Common myeloid progenitor, CD34-positive (primary cell): ENCODE data around the gene NEXN.

Experiments
- CTCF ChIA-PET: fragments of 350-600 bp; sonication (Branson Sonifier 250); formaldehyde crosslinking; loops from one replicate; lab custom pipeline; 2021; ENCODE audit warnings: antibody characterized with exemption; lab: Charles Lee
- POLR2A ChIA-PET: fragments of 350-600 bp; sonication (Branson Sonifier 250); formaldehyde crosslinking; loops from one replicate; lab custom pipeline; 2021; ENCODE audit warnings: antibody characterized with exemption; lab: Charles Lee
- DNase-seq, 3 donors: peaks; one replicate each; pipeline versions ENCODE4 v3.0.0 to v3.0.0-alpha.2; 2013
- H3K27ac ChIP-seq, 2 experiments: 1 replicate in 1 of 2; 2 replicates in 1 of 2; pipeline ENCODE4 v1.7.0; 2013; ENCODE audit warnings: inconsistent platforms in 2 of 2, low read length in 2 of 2, mild to moderate bottlenecking in 2 of 2, low read depth in 1 of 2, moderate library complexity in 1 of 2; ENCODE audit not compliant: severe bottlenecking in 2 of 2, insufficient read depth in 1 of 2, poor library complexity in 1 of 2
- H3K27me3 ChIP-seq, 5 experiments: replicated peaks in 2 of 5; 1 replicate in 3 of 5; 2 replicates in 2 of 5; pipeline versions ENCODE4 v1.6.1 to v1.7.0; 2013; ENCODE audit warnings: low read length in 4 of 5, mild to moderate bottlenecking in 2 of 5, moderate library complexity in 2 of 5, inconsistent platforms in 1 of 5; ENCODE audit not compliant: insufficient read depth in 5 of 5, control insufficient read depth in 4 of 5
- H3K36me3 ChIP-seq, 4 experiments: 1 replicate in 2 of 4; 2 replicates in 2 of 4; pipeline versions ENCODE4 v1.6.1 to v1.7.0; 2013; ENCODE audit warnings: low read length in 3 of 4, control low read depth in 1 of 4, mild to moderate bottlenecking in 1 of 4; ENCODE audit not compliant: control insufficient read depth in 4 of 4, insufficient read depth in 4 of 4
- H3K4me1 ChIP-seq, 4 experiments: 1 replicate in 3 of 4; 2 replicates in 1 of 4; pipeline versions ENCODE4 v1.6.1 to v1.7.1; 2013; ENCODE audit warnings: low read length in 3 of 4, mild to moderate bottlenecking in 3 of 4, control low read depth in 1 of 4, inconsistent platforms in 1 of 4, moderate library complexity in 1 of 4; ENCODE audit not compliant: control insufficient read depth in 4 of 4, insufficient read depth in 4 of 4; ENCODE audit errors: control extremely low read depth in 1 of 4
- H3K4me3 ChIP-seq, 7 experiments: 1 replicate in 4 of 7; 2 replicates in 3 of 7; pipeline versions ENCODE4 v1.5.1 to v1.7.0; 2013; ENCODE audit warnings: mild to moderate bottlenecking in 7 of 7, low read length in 6 of 7, moderate library complexity in 6 of 7, inconsistent platforms in 2 of 7, low read depth in 2 of 7, control low read depth in 1 of 7; ENCODE audit not compliant: insufficient read depth in 4 of 7, control insufficient read depth in 1 of 7; ENCODE audit errors: extremely low read depth in 1 of 7
- H3K9me3 ChIP-seq, 5 experiments: 1 replicate in 4 of 5; 2 replicates in 1 of 5; pipeline versions ENCODE4 v1.6.1 to v1.7.1; 2013; ENCODE audit warnings: low read length in 4 of 5, mild to moderate bottlenecking in 2 of 5, inconsistent platforms in 1 of 5, low read depth in 1 of 5, moderate library complexity in 1 of 5; ENCODE audit not compliant: control insufficient read depth in 4 of 5, insufficient read depth in 2 of 5; ENCODE audit errors: control extremely low read depth in 1 of 5
- WGBS: methylation state at CpG from one replicate; pipeline ENCODE4 v1.1.5; 2013; ENCODE audit not compliant: insufficient coverage; 5-methylcytosine and 5-hydroxymethylcytosine counted together

Gene NEXN

GRCh38 chr1:77881061-77881460, 7.4 kb upstream of the NEXN start:
- ChIA-PET POLR2A (no interaction called here), CTCF (no interaction called here)
- H3K36me3 ChIP-seq: peaks cover 0 to 2% (median 0%) of the 10 kb centered on the region in 4 experiments
- H3K4me3 ChIP-seq: no peak overlapping the region
- WGBS: 100% methylated on average over 1 of the region's 1 CpG
- H3K27me3 ChIP-seq: no peaks in the 10 kb centered on the region
- no peaks in the 10 kb centered on the region for H3K9me3 ChIP-seq
- H3K4me1 ChIP-seq: no peaks in the 10 kb centered on the region
- no peak overlapping the region for H3K27ac ChIP-seq
- DNase-seq: no peak

GRCh38 chr1:77882411-77882810, 6.0 kb upstream of the NEXN start:
- Histone ChIP-seq H3K36me3 (peaks cover 0 to 2% (median 0%) of the 10 kb centered on the region in 4 experiments), H3K27me3 (no peaks in the 10 kb centered on the region), H3K4me1 (no peaks in the 10 kb centered on the region), H3K27ac (no peak overlapping the region), H3K9me3 (no peaks in the 10 kb centered on the region), H3K4me3 (no peak overlapping the region)
- no CpG with 5 or more reads among the region's 2 CpGs for WGBS
- peak in 2 of 3 donors; percentile 34 to 45 for DNase-seq
- ChIA-PET POLR2A (no interaction called here), CTCF (interaction anchor here (0.8 kb wide), 1 partner anchor 26 kb away, joined by 3 read pairs; no protein-coding TSS in a partner anchor)

GRCh38 chr1:77888781-77889642, 588 bp downstream of the NEXN start:
- peak; percentile 21 to 55 (median 52) for DNase-seq
- WGBS: under 1% methylated on average over 32 of the region's 46 CpGs
- H3K4me1 ChIP-seq: peaks cover 0 to 15% (median 5%) of the 10 kb centered on the region in 4 experiments
- H3K27me3 ChIP-seq: no peaks in the 10 kb centered on the region
- ChIA-PET POLR2A (interaction anchor here (1.1 kb wide), 1 partner anchor 14 kb away, joined by 3 read pairs; no protein-coding TSS in a partner anchor), CTCF (no interaction called here)
- no peaks in the 10 kb centered on the region for H3K9me3 ChIP-seq
- no peak overlapping the region for H3K27ac ChIP-seq
- no peaks in the 10 kb centered on the region for H3K36me3 ChIP-seq
- H3K4me3 ChIP-seq: peak overlapping the region; percentile 41 to 90 (median 80)

- peaks cover 0 to 15% (median 5%) of the 10 kb centered on the region in 4 experiments for H3K4me1 ChIP-seq
- DNase-seq: no peak
- no peak overlapping the region for H3K27ac ChIP-seq
- ChIA-PET POLR2A (no interaction called here), CTCF (no interaction called here)
- no peaks in the 10 kb centered on the region for H3K36me3 ChIP-seq
- H3K9me3 ChIP-seq: no peaks in the 10 kb centered on the region
- H3K27me3 ChIP-seq: no peaks in the 10 kb centered on the region
- no CpG with 5 or more reads among the region's 7 CpGs for WGBS
- peak overlapping the region in 3 of 7 experiments; percentile 79 to 90 (median 80) for H3K4me3 ChIP-seq
These were observed 1.2 kb downstream of the NEXN start for GRCh38 chr1:77889671-77890070.

- 100% methylated on average over 1 of the region's 1 CpG for WGBS
- Histone ChIP-seq H3K4me1 (peaks cover 0 to 15% (median 5%) of the 10 kb centered on the region in 4 experiments), H3K27me3 (no peaks in the 10 kb centered on the region), H3K27ac (no peak overlapping the region), H3K9me3 (no peaks in the 10 kb centered on the region), H3K36me3 (no peaks in the 10 kb centered on the region), H3K4me3 (no peak overlapping the region)
- no peak for DNase-seq
- ChIA-PET CTCF (no interaction called here), POLR2A (no interaction called here)
These were observed 2.8 kb downstream of the NEXN start for GRCh38 chr1:77891200-77891599.

- no peak for DNase-seq
- no peaks in the 10 kb centered on the region for H3K9me3 ChIP-seq
- WGBS: no CpG with 5 or more reads among the region's 4 CpGs
- POLR2A ChIA-PET: no interaction called here
- no peaks in the 10 kb centered on the region for H3K27me3 ChIP-seq
- H3K4me1 ChIP-seq: no peaks in the 10 kb centered on the region
- H3K4me3 ChIP-seq: no peak overlapping the region
- CTCF ChIA-PET: interaction anchor here (1.0 to 2.0 kb wide), 7 partner anchors 16 to 156 kb away, joined by 3 to 17 read pairs (median 4); no protein-coding TSS in a partner anchor
- no peaks in the 10 kb centered on the region for H3K36me3 ChIP-seq
- no peak overlapping the region for H3K27ac ChIP-seq
These were observed 11.4 kb downstream of the NEXN start for GRCh38 chr1:77899647-77900320.
